Parathyroid adenoma (tissue), 2 donors: ENCODE measurements around the gene MYO1A.

Experiments used
- H2AFZ ChIP-seq: fragments of 300-600 bp; sonication (generic); one replicate; pipeline ENCODE4 v1.7.0; 2017; ENCODE audit warnings: antibody characterized with exemption, mild to moderate bottlenecking
- H3K27ac ChIP-seq: fragments of 300-600 bp; sonication (generic); one replicate; pipeline ENCODE4 v1.7.0; 2017
- H3K27me3 ChIP-seq: fragments of 300-600 bp; sonication (generic); one replicate; pipeline ENCODE4 v1.7.0; 2017; ENCODE audit warnings: low read length; ENCODE audit not compliant: control insufficient read depth, insufficient read depth
- H3K36me3 ChIP-seq: fragments of 300-600 bp; sonication (generic); one replicate; pipeline ENCODE4 v1.7.0; 2017; ENCODE audit warnings: low read length; ENCODE audit not compliant: control insufficient read depth, insufficient read depth
- H3K4me1 ChIP-seq: fragments of 300-600 bp; sonication (generic); one replicate; pipeline ENCODE4 v1.7.0; 2017; ENCODE audit warnings: control low read depth
- H3K4me2 ChIP-seq: fragments of 300-600 bp; sonication (generic); one replicate; pipeline ENCODE4 v1.7.0; 2017; ENCODE audit warnings: low read length
- H3K4me3 ChIP-seq: fragments of 300-600 bp; sonication (generic); one replicate; pipeline ENCODE4 v1.7.0; 2017; ENCODE audit warnings: low read depth, low read length
- H3K79me2 ChIP-seq: fragments of 300-600 bp; sonication (generic); one replicate; pipeline ENCODE4 v1.7.0; 2017; ENCODE audit warnings: control low read depth
- H3K9ac ChIP-seq: fragments of 300-600 bp; sonication (generic); one replicate; pipeline ENCODE4 v1.7.0; 2017; ENCODE audit warnings: mild to moderate bottlenecking
- H3K9me3 ChIP-seq: fragments of 300-600 bp; sonication (generic); one replicate; pipeline ENCODE4 v1.7.0; 2017; ENCODE audit warnings: low read length; ENCODE audit not compliant: control insufficient read depth
- TF ChIP-seq, protein P1 (sequence below): fragments of 300-600 bp; sonication (generic); IDR thresholded peaks from one replicate; pipeline ENCODE4 v1.7.0; 2017; ENCODE audit warnings: antibody characterized with exemption, mild to moderate bottlenecking
- donor health status: primary hyperparathyroidism.

Gene MYO1A

DNA sequence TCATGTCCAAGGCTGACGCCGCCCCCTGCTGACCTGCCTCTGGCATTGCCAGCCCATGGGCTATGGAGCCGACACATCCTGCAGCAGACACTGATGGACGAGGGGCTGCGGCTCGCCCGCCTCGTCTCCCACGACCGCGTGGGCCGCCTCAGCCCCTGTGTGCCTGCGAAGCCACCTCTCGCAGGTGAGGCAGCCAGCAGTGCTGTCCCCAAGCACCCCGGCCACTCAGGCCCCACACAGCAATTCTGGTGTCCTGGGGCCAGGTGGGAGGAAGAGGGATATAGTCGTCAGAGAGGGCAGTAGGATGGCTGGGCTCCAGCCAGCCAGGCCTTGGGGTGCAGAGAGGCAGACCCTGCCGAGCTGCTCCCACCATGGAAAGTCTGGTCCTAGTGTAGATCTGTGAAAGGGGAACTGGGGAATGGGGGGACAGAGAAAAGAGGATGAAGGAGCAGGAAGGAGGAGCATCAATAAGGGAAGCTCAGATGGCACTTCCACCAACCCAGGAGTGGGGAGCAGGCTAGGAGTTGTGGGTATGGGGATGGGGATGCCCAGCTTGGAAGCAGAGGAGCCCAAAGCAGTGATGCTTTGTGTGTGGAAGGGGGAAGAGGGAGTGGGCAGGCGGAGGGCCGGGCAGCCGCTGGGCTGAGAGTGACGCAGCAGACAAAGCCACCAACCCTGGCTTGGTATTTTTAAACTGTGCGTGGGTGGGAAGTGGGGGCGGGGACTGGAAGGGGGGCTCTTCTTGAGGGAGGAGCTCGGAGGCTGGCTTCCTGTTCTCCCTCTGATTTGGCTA, 43.7 kb upstream of the MYO1A start:
- H3K4me2 ChIP-seq = no peak overlapping the region
- no peaks in the 10 kb centered on the region for H3K27me3 ChIP-seq
- H2AFZ ChIP-seq = no peak overlapping the region
- peak overlapping the region; percentile 32 for H3K27ac ChIP-seq
- H3K4me1 ChIP-seq = peaks cover 22% of the 10 kb centered on the region
- H3K79me2 ChIP-seq = peaks cover 16% of the 10 kb centered on the region
- no peaks in the 10 kb centered on the region for H3K36me3 ChIP-seq
- no peak overlapping the region for H3K4me3 ChIP-seq
- TF ChIP-seq, protein P1, sequence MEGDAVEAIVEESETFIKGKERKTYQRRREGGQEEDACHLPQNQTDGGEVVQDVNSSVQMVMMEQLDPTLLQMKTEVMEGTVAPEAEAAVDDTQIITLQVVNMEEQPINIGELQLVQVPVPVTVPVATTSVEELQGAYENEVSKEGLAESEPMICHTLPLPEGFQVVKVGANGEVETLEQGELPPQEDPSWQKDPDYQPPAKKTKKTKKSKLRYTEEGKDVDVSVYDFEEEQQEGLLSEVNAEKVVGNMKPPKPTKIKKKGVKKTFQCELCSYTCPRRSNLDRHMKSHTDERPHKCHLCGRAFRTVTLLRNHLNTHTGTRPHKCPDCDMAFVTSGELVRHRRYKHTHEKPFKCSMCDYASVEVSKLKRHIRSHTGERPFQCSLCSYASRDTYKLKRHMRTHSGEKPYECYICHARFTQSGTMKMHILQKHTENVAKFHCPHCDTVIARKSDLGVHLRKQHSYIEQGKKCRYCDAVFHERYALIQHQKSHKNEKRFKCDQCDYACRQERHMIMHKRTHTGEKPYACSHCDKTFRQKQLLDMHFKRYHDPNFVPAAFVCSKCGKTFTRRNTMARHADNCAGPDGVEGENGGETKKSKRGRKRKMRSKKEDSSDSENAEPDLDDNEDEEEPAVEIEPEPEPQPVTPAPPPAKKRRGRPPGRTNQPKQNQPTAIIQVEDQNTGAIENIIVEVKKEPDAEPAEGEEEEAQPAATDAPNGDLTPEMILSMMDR = peak; percentile 59
- H3K9me3 ChIP-seq = no peaks in the 10 kb centered on the region
- H3K9ac ChIP-seq = no peak overlapping the region

DNA sequence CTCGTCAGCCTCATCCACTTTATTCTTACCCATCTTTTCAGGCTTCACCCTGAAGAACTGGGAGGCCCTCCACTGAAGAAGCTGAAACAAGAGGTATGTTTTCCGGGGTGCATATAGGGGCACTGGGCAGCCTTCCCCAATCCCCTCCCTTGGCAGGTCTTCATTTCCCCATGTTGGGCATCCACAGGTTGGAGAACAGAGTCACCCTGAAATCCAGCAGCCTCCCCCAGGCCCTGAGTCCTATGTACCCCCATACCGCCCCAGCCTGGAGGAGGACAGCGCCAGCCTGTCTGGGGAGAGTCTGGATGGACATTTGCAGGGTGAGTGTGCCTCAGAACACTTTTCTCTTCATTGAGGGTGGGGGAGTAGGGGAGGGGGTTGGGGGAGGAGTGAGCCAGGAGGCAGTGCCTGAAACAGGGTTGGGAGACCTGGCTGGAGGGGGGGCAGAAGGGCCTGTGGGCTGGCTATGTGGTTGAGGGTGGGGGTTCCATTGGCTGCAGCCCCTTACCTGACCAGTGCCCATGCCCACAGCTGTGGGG, 43.0 kb upstream of the MYO1A start:
- Histone ChIP-seq H3K4me3 (no peak overlapping the region), H3K4me1 (peaks cover 26% of the 10 kb centered on the region), H3K27ac (peak overlapping the region; percentile 17), H3K9ac (no peak overlapping the region), H3K36me3 (no peaks in the 10 kb centered on the region), H3K4me2 (no peak overlapping the region), H2AFZ (no peak overlapping the region), H3K9me3 (no peaks in the 10 kb centered on the region), H3K27me3 (no peaks in the 10 kb centered on the region), H3K79me2 (peaks cover 16% of the 10 kb centered on the region)
- TF ChIP-seq, protein P1 = no peak

DNA sequence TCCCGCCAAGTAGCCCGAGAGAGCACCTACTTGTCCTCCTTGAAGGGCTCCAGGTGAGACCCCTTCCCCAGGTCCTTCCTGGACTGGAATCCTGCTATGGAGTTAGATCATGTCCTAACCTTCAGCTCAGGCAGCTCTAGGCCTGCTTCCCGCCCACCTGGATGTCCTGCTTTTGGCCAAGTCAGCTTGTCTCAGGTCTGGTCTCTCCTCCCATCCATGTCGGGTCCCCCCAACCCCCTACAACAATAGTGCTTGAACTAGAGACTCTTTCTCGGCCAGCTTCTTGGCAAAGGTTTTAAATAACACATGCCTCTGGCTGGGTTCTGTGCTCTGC, 42.6 kb upstream of the MYO1A start:
- Histone ChIP-seq H3K36me3 (no peaks in the 10 kb centered on the region), H3K9me3 (no peaks in the 10 kb centered on the region), H3K4me2 (no peak overlapping the region), H2AFZ (no peak overlapping the region), H3K79me2 (peaks cover 16% of the 10 kb centered on the region), H3K9ac (no peak overlapping the region), H3K4me3 (no peak overlapping the region), H3K27me3 (no peaks in the 10 kb centered on the region), H3K27ac (no peak overlapping the region), H3K4me1 (peaks cover 28% of the 10 kb centered on the region)
- TF ChIP-seq, protein P1 = no peak

DNA sequence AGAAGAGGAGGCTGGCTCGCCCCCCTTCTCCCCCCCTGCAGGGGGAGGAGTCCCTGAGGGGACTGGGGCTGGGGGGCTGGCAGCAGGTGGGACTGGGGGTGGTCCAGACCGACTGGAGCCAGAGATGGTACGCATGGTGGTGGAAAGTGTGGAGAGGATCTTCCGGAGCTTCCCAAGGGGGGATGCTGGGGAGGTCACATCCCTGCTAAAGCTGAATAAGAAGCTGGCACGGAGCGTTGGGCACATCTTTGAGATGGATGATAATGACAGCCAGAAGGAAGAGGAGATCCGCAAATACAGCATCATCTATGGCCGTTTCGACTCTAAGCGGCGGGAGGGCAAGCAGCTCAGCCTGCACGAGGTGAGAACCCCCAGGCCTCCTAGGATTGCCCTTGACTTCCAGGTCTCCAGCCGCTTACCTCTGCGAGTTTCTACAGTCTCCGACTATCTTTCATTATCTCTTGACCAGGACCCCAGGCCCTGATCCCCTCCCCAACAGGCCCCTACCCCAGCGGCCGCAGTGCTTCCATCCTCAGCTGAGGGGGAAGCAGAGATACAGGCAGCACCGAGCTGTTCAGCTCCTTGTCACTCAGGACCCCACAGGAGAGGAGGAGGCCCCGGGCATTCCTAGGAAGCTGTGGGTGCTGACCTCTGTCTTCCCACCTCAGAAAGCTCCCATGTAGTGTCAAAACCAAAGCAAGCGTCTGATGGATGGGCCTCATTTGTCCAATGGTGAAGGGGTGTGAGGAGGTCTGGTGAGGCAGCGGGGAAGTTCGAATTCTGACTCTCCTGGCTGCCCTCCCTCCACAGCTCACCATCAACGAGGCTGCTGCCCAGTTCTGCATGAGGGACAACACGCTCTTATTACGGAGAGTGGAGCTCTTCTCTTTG, 42.0 kb upstream of the MYO1A start:
- TF ChIP-seq, protein P1 = no peak
- peaks cover 28% of the 10 kb centered on the region for H3K4me1 ChIP-seq
- no peaks in the 10 kb centered on the region for H3K9me3 ChIP-seq
- H3K9ac ChIP-seq = no peak overlapping the region
- no peak overlapping the region for H2AFZ ChIP-seq
- H3K4me3 ChIP-seq = no peak overlapping the region
- H3K36me3 ChIP-seq = no peaks in the 10 kb centered on the region
- no peaks in the 10 kb centered on the region for H3K27me3 ChIP-seq
- H3K27ac ChIP-seq = no peak overlapping the region
- H3K4me2 ChIP-seq = no peak overlapping the region
- H3K79me2 ChIP-seq = peaks cover 16% of the 10 kb centered on the region
